BJ (cell line): ENCODE data around the gene CASK. TPM values are rescaled to one million over a fixed set of nuclear protein-coding genes. Genes with fewer than 3 reads are reported as not detected.

Experiments used
- CTCF ChIA-PET: fragments of 350-600 bp; formaldehyde crosslinking; extraction: SDS; loops from one replicate; lab custom pipeline; 2021; ENCODE audit warnings: antibody characterized with exemption, inconsistent platforms; lab: Yijun Ruan, JAX
- POLR2A ChIA-PET: fragments of 300-600 bp; sonication (Branson Sonifier 250); formaldehyde crosslinking; extraction: SDS; loops from one replicate; lab custom pipeline; 2021; ENCODE audit warnings: antibody characterized with exemption; lab: Charles Lee
- DNase-seq: peaks from one replicate; pipeline ENCODE4 v3.0.0-alpha.2; 2011; ENCODE audit warnings: low read depth
- H3K27me3 ChIP-seq: 2 replicates; pipeline ENCODE4 v1.6.0; 2011; ENCODE audit warnings: low read length; ENCODE audit not compliant: control insufficient read depth, insufficient read depth
- H3K36me3 ChIP-seq: 2 replicates; pipeline ENCODE4 v1.5.1; 2011; ENCODE audit warnings: low read length; ENCODE audit not compliant: control insufficient read depth, insufficient read depth
- H3K4me3 ChIP-seq: 2 replicates; pipeline ENCODE4 v1.5.1; 2011; ENCODE audit warnings: low read depth, mild to moderate bottlenecking, control low read depth, low read length
- CTCF ChIP-seq: IDR thresholded peaks from 2 replicates; pipeline ENCODE4 v1.5.1; 2011; ENCODE audit warnings: low read depth, mild to moderate bottlenecking, control low read depth, inconsistent platforms, low read length, moderate library complexity; ENCODE audit not compliant: insufficient read depth
- polyA plus RNA-seq: library from polyadenylated mRNA; depleted of rRNA; stranded (reverse); fragments of >200 nt; gene quantifications from 2 replicates; pipeline ENCODE4 v1.2.3, GENCODE V29; 2011

The CASK gene
- polyA plus RNA-seq, 1 experiment, result 12.3 TPM

GRCh38 chrX:41480508-41481260, 442.7 kb downstream of the CASK start:
- ChIA-PET POLR2A (no interaction called here), CTCF (interaction anchor here (0.6 to 1.5 kb wide), 2 partner anchors 12 to 38 kb away, joined by 4 to 5 read pairs; no protein-coding TSS in a partner anchor)
- no peak for TF ChIP-seq CTCF
- no peaks in the 10 kb centered on the region for H3K27me3 ChIP-seq
- H3K4me3 ChIP-seq, result no peak overlapping the region
- no peaks in the 10 kb centered on the region for H3K36me3 ChIP-seq
- DNase-seq, result no peak

DNA sequence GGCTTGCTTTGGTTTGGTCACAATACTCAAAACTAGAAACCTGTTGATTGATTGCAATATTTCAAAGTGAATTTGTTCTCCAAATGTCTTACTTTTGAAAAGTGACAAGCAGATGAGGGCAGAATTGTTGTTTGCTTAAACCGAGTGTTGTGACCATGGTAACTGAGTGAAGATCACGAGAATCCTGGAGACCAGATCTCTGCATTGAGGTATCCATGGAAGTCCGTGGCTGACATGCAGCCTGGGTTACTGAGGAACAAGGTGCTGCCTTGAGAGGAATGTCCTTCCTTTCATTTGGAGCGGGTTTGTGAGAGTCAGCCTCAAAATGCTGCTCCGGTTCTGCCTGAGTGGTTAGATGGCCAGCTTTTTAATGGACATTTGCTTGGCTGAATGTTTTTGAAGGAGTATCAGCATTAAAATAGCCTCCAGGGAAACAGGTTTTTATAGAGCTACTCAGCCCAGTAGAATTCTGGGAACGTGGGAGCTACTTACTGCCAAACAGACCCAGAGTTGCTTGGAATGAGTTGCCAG, 444.9 kb downstream of the CASK start:
- no peak overlapping the region for H3K4me3 ChIP-seq
- DNase-seq, result no peak
- no peaks in the 10 kb centered on the region for H3K27me3 ChIP-seq
- H3K36me3 ChIP-seq, result no peaks in the 10 kb centered on the region
- ChIA-PET POLR2A (no interaction called here), CTCF (no interaction called here)
- TF ChIP-seq CTCF, result no peak

DNA sequence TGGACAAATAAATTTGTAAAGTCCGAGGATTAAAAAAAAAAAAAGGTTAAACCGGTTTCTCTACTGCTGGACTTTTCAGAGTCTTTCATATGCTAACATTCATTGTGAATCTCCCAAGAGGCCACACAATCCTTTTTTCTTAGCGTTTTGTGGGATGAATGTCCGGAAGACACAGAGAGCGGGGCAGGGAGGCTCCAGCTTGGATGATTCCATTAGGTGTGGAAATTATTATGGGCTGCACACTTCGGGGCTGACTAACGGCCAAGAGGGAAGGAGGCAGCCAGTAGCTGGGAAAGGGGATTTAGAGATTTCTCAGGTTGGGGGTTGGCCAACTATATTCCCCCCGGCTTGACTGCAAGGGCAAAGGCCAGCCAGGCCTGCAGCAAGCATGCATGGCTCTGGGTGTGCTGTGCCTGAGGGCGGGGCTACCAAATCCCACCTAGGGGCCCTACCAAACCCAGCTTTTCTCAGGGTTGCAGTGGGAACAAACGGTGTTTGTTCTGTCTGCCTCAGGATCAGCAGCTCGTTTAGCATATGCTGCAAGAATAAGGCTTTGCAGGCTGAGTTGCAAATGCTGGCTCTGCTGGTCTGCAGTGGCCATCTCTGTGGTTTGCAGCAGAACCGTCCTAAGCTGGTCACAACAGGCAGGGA, 447.6 kb downstream of the CASK start:
- POLR2A ChIA-PET, result no interaction called here
- no peak for TF ChIP-seq CTCF
- Histone ChIP-seq H3K36me3 (no peaks in the 10 kb centered on the region), H3K27me3 (no peaks in the 10 kb centered on the region), H3K4me3 (no peak overlapping the region)
- CTCF ChIA-PET, result no interaction called here
- DNase-seq, result no peak

DNA sequence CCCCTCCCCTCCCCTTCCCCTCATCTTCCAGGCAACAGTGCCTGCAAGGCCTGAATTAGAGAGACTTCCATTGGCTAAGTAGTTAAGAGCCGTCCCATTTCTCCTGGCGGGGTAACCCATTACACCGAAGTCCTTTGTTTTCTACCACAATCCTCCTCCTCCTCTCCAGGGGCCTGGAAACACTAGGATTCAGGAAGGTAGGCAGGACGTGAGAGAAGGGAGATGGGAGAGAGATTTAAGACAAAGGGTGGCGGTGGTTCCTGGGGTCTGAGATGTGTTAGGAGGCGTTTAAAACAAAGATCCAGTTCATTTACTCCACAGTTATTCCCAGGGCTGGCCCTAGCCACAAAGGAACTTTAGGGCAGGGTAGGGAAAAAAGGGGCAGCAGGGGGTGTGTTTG, 448.2 kb downstream of the CASK start:
- POLR2A ChIA-PET, result no interaction called here
- Histone ChIP-seq H3K36me3 (no peaks in the 10 kb centered on the region), H3K4me3 (no peak overlapping the region), H3K27me3 (no peaks in the 10 kb centered on the region)
- no peak for DNase-seq
- TF ChIP-seq CTCF, result no peak
- CTCF ChIA-PET, result no interaction called here

GRCh38 chrX:41474726-41475100, 448.6 kb downstream of the CASK start:
- CTCF ChIA-PET, result no interaction called here
- DNase-seq, result no peak

More at GRCh38 chrX:41474726-41475100, 448.6 kb downstream of the CASK start:
- Histone ChIP-seq H3K27me3 (no peaks in the 10 kb centered on the region), H3K36me3 (no peaks in the 10 kb centered on the region), H3K4me3 (no peak overlapping the region)
- POLR2A ChIA-PET, result no interaction called here
- no peak for TF ChIP-seq CTCF
